Tibial nerve (tissue), 4 donors: ENCODE data around the gene MYO1B. TPM values are rescaled to one million over a fixed set of nuclear protein-coding genes. Genes with fewer than 3 reads are reported as not detected.

Experiments
- DNase-seq, 2 donors: peaks; one replicate each; pipeline ENCODE4 v3.0.0-alpha.2; 2019; ENCODE audit warnings: low spot score in 2 of 2
- H3K27ac ChIP-seq, 4 donors: fragments of 200-600 bp; sonication (generic) in 3 of 4; one replicate each; pipeline ENCODE4 v1.5.1; 2017 to 2019; ENCODE audit warnings: mild to moderate bottlenecking in 1 of 4
- H3K27me3 ChIP-seq, 2 donors: fragments of 200-600 bp; sonication (generic) in 1 of 2; one replicate each; pipeline versions ENCODE4 v1.5.1 to v1.6.0; 2017 to 2019
- H3K36me3 ChIP-seq, 3 donors: fragments of 200-600 bp; sonication (generic); one replicate each; pipeline ENCODE4 v1.5.1; 2018 to 2019
- H3K4me1 ChIP-seq, 4 donors: fragments of 200-600 bp; sonication (generic) in 3 of 4; one replicate each; pipeline ENCODE4 v1.5.1; 2017 to 2019
- H3K4me3 ChIP-seq, 4 donors: fragments of 200-600 bp; sonication (generic) in 3 of 4; one replicate each; pipeline ENCODE4 v1.5.1; 2017 to 2019; ENCODE audit warnings: mild to moderate bottlenecking in 1 of 4, moderate library complexity in 1 of 4
- H3K9me3 ChIP-seq, 4 donors: fragments of 200-600 bp; sonication (generic) in 3 of 4; one replicate each; pipeline ENCODE4 v1.5.1; 2017 to 2019
- CTCF ChIP-seq, 5 experiments: fragments of 200-600 bp in 3 of 5; fragments of 450-650 bp in 2 of 5; sonication (generic) in 3 of 5; IDR thresholded peaks; one replicate each; pipeline ENCODE4 v1.5.1; 2016 to 2019; ENCODE audit warnings: antibody characterized with exemption in 5 of 5, mild to moderate bottlenecking in 3 of 5, moderate library complexity in 2 of 5
- EP300 ChIP-seq, 2 donors: sonication (generic); formaldehyde crosslinking; IDR thresholded peaks; one replicate each; pipeline ENCODE4 v1.6.1; 2017; ENCODE audit warnings: antibody characterized with exemption in 2 of 2, mild to moderate bottlenecking in 1 of 2
- POLR2A ChIP-seq, 2 donors: fragments of 450-650 bp; IDR thresholded peaks; one replicate each; pipeline ENCODE4 v1.6.1; 2017; ENCODE audit warnings: antibody characterized with exemption in 2 of 2, mild to moderate bottlenecking in 2 of 2, moderate library complexity in 2 of 2
- WGBS, 2 donors: methylation state at CpG; one replicate each; pipeline ENCODE4 v1.1.5; 2018; 5-methylcytosine and 5-hydroxymethylcytosine counted together
- total RNA-seq, 4 donors: library from RNA; depleted of rRNA; stranded (reverse); fragments of >200 nt; gene quantifications; one replicate each; pipeline ENCODE4 v1.1.0, GENCODE V29; 2016

Gene MYO1B
- total RNA-seq, 4 donors from 2014 or later = 27.9 to 44.4 (median 36.8) TPM

- no peaks in the 10 kb centered on the region for H3K36me3 ChIP-seq
- no peak for TF ChIP-seq EP300 (IDR thresholded peaks at IDR 0.05)
- no peak for TF ChIP-seq CTCF (IDR thresholded peaks at IDR 0.05)
- TF ChIP-seq POLR2A (IDR thresholded peaks at IDR 0.05) = no peak
- peaks cover 0 to 16% (median 0%) of the 10 kb centered on the region in 4 donors for H3K4me1 ChIP-seq
- no peak for DNase-seq
- H3K4me3 ChIP-seq = no peak overlapping the region
- H3K27ac ChIP-seq = no peak overlapping the region
- peaks cover 0 to 5% (median 0%) of the 10 kb centered on the region in 4 donors for H3K9me3 ChIP-seq
- WGBS, 2 donors = 82 to 84% methylated on average over 4 of the region's 4 CpGs
- peaks cover 0 to 1% of the 10 kb centered on the region in 2 donors for H3K27me3 ChIP-seq
These were observed 3.8 kb upstream of the MYO1B start for GRCh38 chr2:191241418-191241817.

DNA sequence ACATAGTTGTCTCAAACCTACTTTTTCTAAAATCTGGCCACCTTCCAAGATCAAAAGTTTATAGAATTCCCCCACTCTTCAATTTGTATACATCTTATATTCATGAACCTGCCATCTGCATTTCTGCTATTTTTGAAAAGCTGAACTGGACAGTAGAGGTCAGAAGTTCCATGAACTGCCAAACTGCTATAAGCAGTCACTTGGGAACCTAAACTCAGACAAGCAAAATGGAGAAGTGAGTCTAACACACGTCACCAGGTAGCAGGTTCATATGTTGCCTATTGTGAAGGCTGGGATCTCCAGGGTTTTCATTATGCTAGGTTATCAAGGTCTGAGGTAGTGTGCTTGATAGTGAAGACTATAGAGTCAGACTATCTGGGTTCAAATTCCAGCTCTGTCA is 2.0 kb upstream of the MYO1B start:
- no peak overlapping the region for H3K4me3 ChIP-seq

DNA sequence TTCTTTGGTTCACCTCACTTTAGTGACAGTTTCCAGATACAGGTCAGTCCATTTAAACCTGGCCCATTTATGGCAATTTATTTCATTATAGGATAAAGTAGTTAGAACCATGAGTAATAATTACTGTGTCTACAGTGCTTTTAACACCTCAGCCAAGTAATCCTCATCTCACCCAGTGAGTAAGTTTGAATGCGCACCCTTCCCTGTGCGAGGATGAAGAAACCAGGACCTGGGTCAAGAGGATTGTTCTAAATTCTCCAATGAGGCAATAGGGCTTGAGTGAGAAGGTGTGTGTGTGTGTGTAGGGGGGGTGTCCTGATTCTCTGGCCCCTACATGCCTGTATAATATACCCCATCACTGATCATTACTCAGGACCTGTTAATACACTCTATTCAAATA is 854 bp upstream of the MYO1B start:
- Histone ChIP-seq H3K36me3 (no peaks in the 10 kb centered on the region), H3K27me3 (peaks cover 0 to 5% of the 10 kb centered on the region in 2 donors), H3K4me3 (no peak overlapping the region), H3K4me1 (peaks cover 0 to 26% (median 0%) of the 10 kb centered on the region in 4 donors), H3K27ac (peak overlapping the region in 2 of 4 donors; percentile 76 to 82), H3K9me3 (peaks cover 0 to 5% (median 0%) of the 10 kb centered on the region in 4 donors)
- no peak for TF ChIP-seq POLR2A (IDR thresholded peaks at IDR 0.05)
- 95 to 100% methylated on average over 2 of the region's 2 CpGs for WGBS, 2 donors
- DNase-seq = no peak

More for the DNA sequence above, 2.0 kb upstream of the MYO1B start:
- 82 to 85% methylated on average over 1 of the region's 1 CpG for WGBS, 2 donors
- TF ChIP-seq CTCF (IDR thresholded peaks at IDR 0.05) (no peak), EP300 (IDR thresholded peaks at IDR 0.05) (no peak), POLR2A (IDR thresholded peaks at IDR 0.05) (no peak)
- no peak for DNase-seq
- peaks cover 0 to 26% (median 0%) of the 10 kb centered on the region in 4 donors for H3K4me1 ChIP-seq
- H3K9me3 ChIP-seq = peaks cover 0 to 5% (median 0%) of the 10 kb centered on the region in 4 donors
- H3K27me3 ChIP-seq = peaks cover 0 to 5% of the 10 kb centered on the region in 2 donors
- no peaks in the 10 kb centered on the region for H3K36me3 ChIP-seq
- no peak overlapping the region for H3K27ac ChIP-seq

DNA sequence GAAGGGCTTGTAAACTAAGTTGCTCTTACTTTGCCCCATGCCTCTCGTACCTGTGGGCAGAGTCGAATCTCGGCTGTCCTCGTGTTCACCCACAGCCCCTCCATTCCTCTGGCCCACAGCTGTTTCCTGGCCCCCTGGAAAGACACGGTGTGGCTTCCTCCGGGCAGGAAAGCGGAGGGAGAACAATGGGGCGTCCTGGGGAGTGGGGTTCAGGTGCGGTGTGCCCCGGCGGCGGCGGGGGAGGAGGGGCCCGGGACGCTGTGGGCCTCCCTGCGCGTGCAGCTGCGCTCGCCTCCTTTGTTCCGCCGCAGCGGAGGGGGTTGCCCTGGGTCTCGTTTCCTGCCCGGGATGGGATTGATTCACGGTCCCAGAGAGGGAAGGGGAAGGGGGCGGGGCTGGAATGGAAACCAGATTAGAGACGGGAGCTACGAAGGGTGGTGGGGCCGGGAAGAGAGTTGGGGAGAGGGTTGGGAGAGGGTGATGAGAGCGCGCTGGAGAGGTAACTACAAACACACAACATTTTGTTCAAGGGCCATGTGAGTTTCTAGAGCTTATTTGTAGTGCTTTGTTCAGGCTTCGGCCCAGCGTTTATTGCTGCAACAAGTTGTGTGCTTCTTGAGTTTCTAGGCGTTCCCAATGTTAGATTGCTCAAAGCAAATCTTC is 796 bp downstream of the MYO1B start:
- DNase-seq = peak in 1 of 2 donors; percentile 24
- TF ChIP-seq POLR2A (IDR thresholded peaks at IDR 0.05) = no peak
- no peak for TF ChIP-seq CTCF (IDR thresholded peaks at IDR 0.05)
- no peak for TF ChIP-seq EP300 (IDR thresholded peaks at IDR 0.05)
- H3K27me3 ChIP-seq = peaks cover 0 to 5% of the 10 kb centered on the region in 2 donors
- no peaks in the 10 kb centered on the region for H3K36me3 ChIP-seq
- H3K9me3 ChIP-seq = peaks cover 0 to 5% (median 0%) of the 10 kb centered on the region in 4 donors
- peak overlapping the region; percentile 52 to 82 (median 76) for H3K27ac ChIP-seq
- peaks cover 0 to 26% (median 0%) of the 10 kb centered on the region in 4 donors for H3K4me1 ChIP-seq
- H3K4me3 ChIP-seq = peak overlapping the region; percentile 49 to 76 (median 61)
- 4 to 8% methylated on average over 30 to 34 of the region's 34 CpGs for WGBS, 2 donors

DNA sequence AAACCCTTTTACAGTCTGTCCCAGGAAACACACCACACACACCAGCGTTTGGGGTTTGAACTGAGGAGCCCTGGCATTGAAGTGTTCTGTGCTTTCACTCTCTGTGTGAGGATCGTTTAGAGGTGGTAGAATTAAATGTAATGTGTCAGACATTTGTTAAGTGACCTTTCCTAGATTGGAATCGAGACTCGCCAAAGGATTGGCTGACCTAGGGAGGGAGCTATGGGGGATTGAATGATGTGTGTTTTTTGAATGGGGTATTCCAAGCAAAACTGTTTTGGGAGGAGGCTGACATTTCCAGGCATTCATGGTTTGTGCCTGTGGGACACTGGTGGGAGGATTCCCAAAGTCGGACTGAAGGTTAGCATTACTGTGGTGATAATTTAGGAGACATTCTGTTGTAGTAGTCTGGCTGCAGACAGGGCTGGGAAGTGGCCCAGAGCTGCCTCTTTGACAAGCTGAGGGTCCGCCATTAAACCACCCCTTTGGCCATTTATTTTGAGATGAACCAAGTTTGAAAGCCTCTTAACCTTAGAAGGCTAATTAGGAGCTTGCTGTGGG is 1.7 kb downstream of the MYO1B start:
- Histone ChIP-seq H3K36me3 (no peaks in the 10 kb centered on the region), H3K4me1 (peaks cover 0 to 26% (median 0%) of the 10 kb centered on the region in 4 donors), H3K9me3 (peaks cover 0 to 5% (median 0%) of the 10 kb centered on the region in 4 donors), H3K27me3 (peaks cover 0 to 5% of the 10 kb centered on the region in 2 donors), H3K27ac (peak overlapping the region in 2 of 4 donors; percentile 76 to 82), H3K4me3 (peak overlapping the region in 1 of 4 donors; percentile 76)
- TF ChIP-seq CTCF (IDR thresholded peaks at IDR 0.05) (no peak), POLR2A (IDR thresholded peaks at IDR 0.05) (no peak), EP300 (IDR thresholded peaks at IDR 0.05) (no peak)
- 51% methylated on average over 6 of the region's 6 CpGs for WGBS, 2 donors
- DNase-seq = no peak
